ENCODE results near the gene KDM4D. TPM values are rescaled to one million over a fixed set of nuclear protein-coding genes. Genes with fewer than 3 reads are reported as not detected.
"Not testable (repeated sequence)": the region's sequence is repeated elsewhere in the genome, so short reads cannot be mapped to it uniquely, and the experiment has no call there.

The KDM4D gene
- total and polyA plus RNA-seq, 4 donors = 0.30 to 0.94 (median 0.76) TPM

GRCh38 chr11:95035316-95035715 lies 61.8 kb downstream of the KDM4D start:
- DNase-seq (no peak), ATAC-seq (ENCODE audit: insufficient read depth, low FRiP score) (no peak)
- H3K9ac ChIP-seq (ENCODE audit: insufficient read depth in 1 of 2, low read length in 2 of 2) = no peak overlapping the region
- H3K27me3 ChIP-seq (ENCODE audit: control insufficient read depth in 3 of 3, insufficient read depth in 3 of 3, low read length in 2 of 3) = peaks cover 0 to 7% (median 3%) of the 10 kb centered on the region in 3 donors
- peaks cover 0 to 1% (median 0%) of the 10 kb centered on the region in 5 donors for H3K4me1 ChIP-seq (ENCODE audit: control insufficient read depth in 5 of 5, insufficient read depth in 5 of 5, low read length in 5 of 5)
- no peak overlapping the region for H3K27ac ChIP-seq (ENCODE audit: low read depth in 1 of 2, low read length in 1 of 2)
- H3K36me3 ChIP-seq (ENCODE audit: control insufficient read depth in 4 of 4, insufficient read depth in 4 of 4, low read length in 4 of 4) = no peaks in the 10 kb centered on the region
- 83 to 94% methylated on average over 2 of the region's 2 CpGs for WGBS, 2 donors
- TF ChIP-seq, protein P1, sequence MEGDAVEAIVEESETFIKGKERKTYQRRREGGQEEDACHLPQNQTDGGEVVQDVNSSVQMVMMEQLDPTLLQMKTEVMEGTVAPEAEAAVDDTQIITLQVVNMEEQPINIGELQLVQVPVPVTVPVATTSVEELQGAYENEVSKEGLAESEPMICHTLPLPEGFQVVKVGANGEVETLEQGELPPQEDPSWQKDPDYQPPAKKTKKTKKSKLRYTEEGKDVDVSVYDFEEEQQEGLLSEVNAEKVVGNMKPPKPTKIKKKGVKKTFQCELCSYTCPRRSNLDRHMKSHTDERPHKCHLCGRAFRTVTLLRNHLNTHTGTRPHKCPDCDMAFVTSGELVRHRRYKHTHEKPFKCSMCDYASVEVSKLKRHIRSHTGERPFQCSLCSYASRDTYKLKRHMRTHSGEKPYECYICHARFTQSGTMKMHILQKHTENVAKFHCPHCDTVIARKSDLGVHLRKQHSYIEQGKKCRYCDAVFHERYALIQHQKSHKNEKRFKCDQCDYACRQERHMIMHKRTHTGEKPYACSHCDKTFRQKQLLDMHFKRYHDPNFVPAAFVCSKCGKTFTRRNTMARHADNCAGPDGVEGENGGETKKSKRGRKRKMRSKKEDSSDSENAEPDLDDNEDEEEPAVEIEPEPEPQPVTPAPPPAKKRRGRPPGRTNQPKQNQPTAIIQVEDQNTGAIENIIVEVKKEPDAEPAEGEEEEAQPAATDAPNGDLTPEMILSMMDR (IDR thresholded peaks at IDR 0.05; ENCODE audit: control extremely low read depth, extremely low read depth) = no peak
- peaks cover 0 to 2% (median 0%) of the 10 kb centered on the region in 4 donors for H3K9me3 ChIP-seq (ENCODE audit: control insufficient read depth in 4 of 4, insufficient read depth in 3 of 4, low read length in 3 of 4)
- no peak overlapping the region for H3K4me3 ChIP-seq

- peak overlapping the region in 1 of 2 donors; percentile 30 for H3K27ac ChIP-seq (ENCODE audit: low read depth in 1 of 2, low read length in 1 of 2)
- peak in 2 of 3 donors; percentile 14 to 42 for DNase-seq
- H3K4me3 ChIP-seq = peak overlapping the region; percentile 28
- H3K36me3 ChIP-seq (ENCODE audit: control insufficient read depth in 4 of 4, insufficient read depth in 4 of 4, low read length in 4 of 4); H3K27me3 ChIP-seq (ENCODE audit: control insufficient read depth in 3 of 3, insufficient read depth in 3 of 3, low read length in 2 of 3); H3K9ac ChIP-seq (ENCODE audit: insufficient read depth in 1 of 2, low read length in 2 of 2); ATAC-seq (ENCODE audit: insufficient read depth, low FRiP score); H3K4me1 ChIP-seq (ENCODE audit: control insufficient read depth in 5 of 5, insufficient read depth in 5 of 5, low read length in 5 of 5); H3K9me3 ChIP-seq (ENCODE audit: control insufficient read depth in 4 of 4, insufficient read depth in 3 of 4, low read length in 3 of 4): not testable (repeated sequence)
- WGBS, 2 donors = 21% methylated on average over 67 to 71 of the region's 71 CpGs
Observed at GRCh38 chr11:95037356-95038035, 64.0 kb downstream of the KDM4D start.

DNA sequence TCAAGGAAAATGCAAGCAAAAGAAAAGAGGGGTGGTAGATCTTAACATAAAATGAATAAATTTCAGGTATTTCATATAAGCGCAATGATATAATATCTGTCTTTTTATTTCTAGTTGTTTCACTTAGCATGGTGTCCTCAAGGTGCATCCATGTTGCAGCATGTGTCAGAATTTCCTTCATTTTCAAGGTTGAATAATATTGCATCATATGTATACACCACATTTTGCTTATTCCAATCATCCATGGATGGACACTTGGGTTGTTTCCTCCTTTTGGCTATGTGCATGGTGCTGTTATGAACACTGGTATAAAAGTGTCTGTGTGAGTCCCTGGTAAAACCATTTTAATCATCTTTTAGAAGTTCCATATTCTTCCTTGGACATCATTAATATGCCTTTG lies 68.7 kb downstream of the KDM4D start:
- H3K27ac ChIP-seq (ENCODE audit: low read depth in 1 of 2, low read length in 1 of 2) = no peak overlapping the region
- 98 to 100% methylated on average over 1 of the region's 1 CpG for WGBS, 2 donors

DNA sequence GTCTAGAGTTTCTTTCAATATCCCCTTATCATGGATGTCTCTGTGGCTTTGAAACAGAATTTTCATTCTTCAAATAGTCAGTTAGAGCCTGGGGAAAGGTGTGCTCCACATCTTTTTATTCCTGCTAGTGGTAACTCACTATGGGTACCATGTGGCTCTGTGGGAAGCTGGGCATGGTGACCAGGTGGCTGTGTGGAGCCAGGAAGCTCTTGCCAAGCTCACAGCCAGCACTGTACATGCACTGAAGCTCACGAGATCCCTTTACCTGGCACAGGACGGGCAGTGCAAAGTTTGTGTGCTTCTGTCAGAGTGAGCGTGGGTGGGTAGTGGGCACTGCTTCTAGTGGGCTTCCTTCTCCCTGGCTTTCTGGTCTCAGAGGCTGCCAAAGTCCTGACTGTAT lies 69.4 kb downstream of the KDM4D start:
- TF ChIP-seq, protein P1 (IDR thresholded peaks at IDR 0.05; ENCODE audit: control extremely low read depth, extremely low read depth) = no peak
- DNase-seq = no peak
- no peaks in the 10 kb centered on the region for H3K36me3 ChIP-seq (ENCODE audit: control insufficient read depth in 4 of 4, insufficient read depth in 4 of 4, low read length in 4 of 4)
- 90 to 100% methylated on average over 3 of the region's 3 CpGs for WGBS, 2 donors
- no peak for ATAC-seq (ENCODE audit: insufficient read depth, low FRiP score)
- H3K27ac ChIP-seq (ENCODE audit: low read depth in 1 of 2, low read length in 1 of 2) = no peak overlapping the region
- no peak overlapping the region for H3K4me3 ChIP-seq
- H3K9me3 ChIP-seq (ENCODE audit: control insufficient read depth in 4 of 4, insufficient read depth in 3 of 4, low read length in 3 of 4) = peaks cover 0 to 2% (median 0%) of the 10 kb centered on the region in 4 donors
- H3K27me3 ChIP-seq (ENCODE audit: control insufficient read depth in 3 of 3, insufficient read depth in 3 of 3, low read length in 2 of 3) = no peaks in the 10 kb centered on the region
- H3K4me1 ChIP-seq (ENCODE audit: control insufficient read depth in 5 of 5, insufficient read depth in 5 of 5, low read length in 5 of 5) = peaks cover 0 to 16% (median 0%) of the 10 kb centered on the region in 5 donors
- no peak overlapping the region for H3K9ac ChIP-seq (ENCODE audit: insufficient read depth in 1 of 2, low read length in 2 of 2)

More for the DNA sequence above, 68.7 kb downstream of the KDM4D start:
- ATAC-seq (ENCODE audit: insufficient read depth, low FRiP score) (no peak), DNase-seq (no peak)
- no peaks in the 10 kb centered on the region for H3K36me3 ChIP-seq (ENCODE audit: control insufficient read depth in 4 of 4, insufficient read depth in 4 of 4, low read length in 4 of 4)
- no peak overlapping the region for H3K9ac ChIP-seq (ENCODE audit: insufficient read depth in 1 of 2, low read length in 2 of 2)
- H3K27me3 ChIP-seq (ENCODE audit: control insufficient read depth in 3 of 3, insufficient read depth in 3 of 3, low read length in 2 of 3) = peaks cover 0 to under 1% (median 0%) of the 10 kb centered on the region in 3 donors
- no peak overlapping the region for H3K4me3 ChIP-seq
- peaks cover 0 to 16% (median 0%) of the 10 kb centered on the region in 5 donors for H3K4me1 ChIP-seq (ENCODE audit: control insufficient read depth in 5 of 5, insufficient read depth in 5 of 5, low read length in 5 of 5)
- TF ChIP-seq, protein P1 (IDR thresholded peaks at IDR 0.05; ENCODE audit: control extremely low read depth, extremely low read depth) = no peak
- peaks cover 0 to 3% (median 0%) of the 10 kb centered on the region in 4 donors for H3K9me3 ChIP-seq (ENCODE audit: control insufficient read depth in 4 of 4, insufficient read depth in 3 of 4, low read length in 3 of 4)
